DOHH2 (cell line): ENCODE data around the gene LAMA3.

Experiments used
- H3F3A ChIP-seq: fragments of 200-600 bp; sonication (generic), shearing (Covaris generic); 2 replicates; pipeline ENCODE4 v1.6.0; 2016; ENCODE audit warnings: antibody characterized with exemption, mild to moderate bottlenecking; ENCODE audit not compliant: control insufficient read depth, insufficient read depth
- H3K27ac ChIP-seq: fragments of 200-600 bp; sonication (generic); 2 replicates; pipeline ENCODE4 v1.5.1; 2014; ENCODE audit warnings: low read depth, mild to moderate bottlenecking, low read length, moderate library complexity
- H3K27me3 ChIP-seq: fragments of 200-600 bp; sonication (generic); 2 replicates; pipeline ENCODE4 v1.6.1; 2014; ENCODE audit warnings: mild to moderate bottlenecking, low read length, mixed read lengths; ENCODE audit not compliant: control insufficient read depth
- H3K36me3 ChIP-seq: fragments of 200-600 bp; sonication (generic); 2 replicates; pipeline ENCODE4 v1.6.1; 2014; ENCODE audit warnings: mild to moderate bottlenecking, low read length, moderate library complexity, mixed read lengths; ENCODE audit not compliant: control insufficient read depth
- H3K4me1 ChIP-seq: fragments of 200-600 bp; sonication (generic); 2 replicates; pipeline ENCODE4 v1.6.1; 2014; ENCODE audit warnings: mild to moderate bottlenecking, low read length, mixed read lengths; ENCODE audit not compliant: control insufficient read depth
- H3K4me2 ChIP-seq: fragments of 200-600 bp; sonication (generic); 2 replicates; pipeline ENCODE4 v1.6.0; 2014; ENCODE audit warnings: mild to moderate bottlenecking, low read length, moderate library complexity
- H3K4me3 ChIP-seq: fragments of 200-600 bp; sonication (generic); 2 replicates; pipeline ENCODE4 v1.5.1; 2014; ENCODE audit warnings: mild to moderate bottlenecking, low read length, mixed read lengths
- H3K79me2 ChIP-seq: fragments of 200-600 bp; sonication (generic); 2 replicates; pipeline ENCODE4 v1.6.1; 2014; ENCODE audit warnings: mild to moderate bottlenecking, low read length, mixed read lengths; ENCODE audit not compliant: control insufficient read depth
- H3K9me2 ChIP-seq: fragments of 200-600 bp; sonication (generic); replicated peaks from 2 replicates; pipeline ENCODE4 v1.6.1; 2014; ENCODE audit warnings: mild to moderate bottlenecking, low read length, mixed read lengths; ENCODE audit not compliant: control insufficient read depth
- H3K9me3 ChIP-seq: fragments of 200-600 bp; sonication (generic); 2 replicates; pipeline ENCODE4 v1.6.1; 2014; ENCODE audit warnings: antibody characterized with exemption, low read length, mixed read lengths; ENCODE audit not compliant: control insufficient read depth, insufficient read depth
- H4K20me1 ChIP-seq: fragments of 200-600 bp; sonication (generic); 2 replicates; pipeline ENCODE4 v1.6.0; 2014; ENCODE audit warnings: low read depth, mild to moderate bottlenecking, antibody characterized with exemption, low read length, moderate library complexity; ENCODE audit not compliant: control insufficient read depth, insufficient read depth
- EZH2phosphoT487 ChIP-seq: fragments of 200-600 bp; sonication (generic); IDR thresholded peaks from 2 replicates; pipeline ENCODE4 v1.6.1; 2017; ENCODE audit warnings: borderline replicate concordance, mild to moderate bottlenecking, antibody characterized with exemption, low read length, moderate library complexity, mixed read lengths
- TF ChIP-seq, protein P1 (sequence below): fragments of 200-600 bp; sonication (generic); IDR thresholded peaks from one replicate; pipeline ENCODE4 v1.5.1; 2014; ENCODE audit warnings: antibody characterized with exemption, mild to moderate bottlenecking, low read depth, low read length; ENCODE audit not compliant: poor library complexity, severe bottlenecking

The LAMA3 gene

DNA sequence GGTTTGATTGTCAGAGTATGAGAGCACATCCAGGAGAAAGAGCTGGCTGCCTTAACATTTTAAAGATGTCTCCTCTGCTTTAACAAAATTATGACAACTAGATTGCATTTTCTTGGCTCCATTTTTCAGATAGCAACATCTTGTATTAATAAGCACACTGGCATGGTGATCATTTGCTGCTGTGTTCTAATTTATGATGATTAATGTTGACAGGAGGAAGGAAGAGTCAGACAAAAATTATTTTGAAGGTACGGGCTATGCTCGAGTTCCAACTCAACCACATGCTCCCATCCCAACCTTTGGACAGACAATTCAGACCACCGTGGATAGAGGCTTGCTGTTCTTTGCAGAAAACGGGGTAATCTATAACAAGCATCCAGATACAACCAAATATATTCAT lies 227.1 kb downstream of the LAMA3 start:
- H3K4me2 ChIP-seq = no peak overlapping the region
- no peak for TF ChIP-seq EZH2phosphoT487
- TF ChIP-seq, protein P1, sequence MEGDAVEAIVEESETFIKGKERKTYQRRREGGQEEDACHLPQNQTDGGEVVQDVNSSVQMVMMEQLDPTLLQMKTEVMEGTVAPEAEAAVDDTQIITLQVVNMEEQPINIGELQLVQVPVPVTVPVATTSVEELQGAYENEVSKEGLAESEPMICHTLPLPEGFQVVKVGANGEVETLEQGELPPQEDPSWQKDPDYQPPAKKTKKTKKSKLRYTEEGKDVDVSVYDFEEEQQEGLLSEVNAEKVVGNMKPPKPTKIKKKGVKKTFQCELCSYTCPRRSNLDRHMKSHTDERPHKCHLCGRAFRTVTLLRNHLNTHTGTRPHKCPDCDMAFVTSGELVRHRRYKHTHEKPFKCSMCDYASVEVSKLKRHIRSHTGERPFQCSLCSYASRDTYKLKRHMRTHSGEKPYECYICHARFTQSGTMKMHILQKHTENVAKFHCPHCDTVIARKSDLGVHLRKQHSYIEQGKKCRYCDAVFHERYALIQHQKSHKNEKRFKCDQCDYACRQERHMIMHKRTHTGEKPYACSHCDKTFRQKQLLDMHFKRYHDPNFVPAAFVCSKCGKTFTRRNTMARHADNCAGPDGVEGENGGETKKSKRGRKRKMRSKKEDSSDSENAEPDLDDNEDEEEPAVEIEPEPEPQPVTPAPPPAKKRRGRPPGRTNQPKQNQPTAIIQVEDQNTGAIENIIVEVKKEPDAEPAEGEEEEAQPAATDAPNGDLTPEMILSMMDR = no peak
- no peaks in the 10 kb centered on the region for H4K20me1 ChIP-seq
- H3K27me3 ChIP-seq = peaks cover 18% of the 10 kb centered on the region
- no peaks in the 10 kb centered on the region for H3K4me1 ChIP-seq
- no peaks in the 10 kb centered on the region for H3K9me2 ChIP-seq
- H3K79me2 ChIP-seq = no peaks in the 10 kb centered on the region
- H3K9me3 ChIP-seq = no peaks in the 10 kb centered on the region
- H3F3A ChIP-seq = no peaks in the 10 kb centered on the region
- H3K27ac ChIP-seq = no peak overlapping the region
- H3K36me3 ChIP-seq = no peaks in the 10 kb centered on the region
- no peak overlapping the region for H3K4me3 ChIP-seq

- Histone ChIP-seq H3K79me2 (no peaks in the 10 kb centered on the region), H3K9me2 (no peaks in the 10 kb centered on the region), H3F3A (no peaks in the 10 kb centered on the region), H3K9me3 (no peaks in the 10 kb centered on the region), H3K27me3 (peaks cover 18% of the 10 kb centered on the region), H3K4me2 (no peak overlapping the region), H4K20me1 (no peaks in the 10 kb centered on the region), H3K4me1 (no peaks in the 10 kb centered on the region), H3K4me3 (no peak overlapping the region), H3K27ac (no peak overlapping the region), H3K36me3 (no peaks in the 10 kb centered on the region)
- no peak for TF ChIP-seq EZH2phosphoT487
- TF ChIP-seq, protein P1 = peak; percentile 94
Measured at GRCh38 chr18:23918395-23919032, 229.3 kb downstream of the LAMA3 start.

GRCh38 chr18:23920054-23920453 lies 230.8 kb downstream of the LAMA3 start:
- no peak overlapping the region for H3K27ac ChIP-seq
- H3K9me3 ChIP-seq = no peaks in the 10 kb centered on the region
- H3K9me2 ChIP-seq = no peaks in the 10 kb centered on the region
- no peaks in the 10 kb centered on the region for H3K36me3 ChIP-seq
- H4K20me1 ChIP-seq = no peaks in the 10 kb centered on the region
- no peak overlapping the region for H3K4me3 ChIP-seq
- no peaks in the 10 kb centered on the region for H3F3A ChIP-seq
- H3K27me3 ChIP-seq = peaks cover 14% of the 10 kb centered on the region; the same call in 1 of the 2 replicates
- no peak overlapping the region for H3K4me2 ChIP-seq
- TF ChIP-seq, protein P1 = no peak
- TF ChIP-seq EZH2phosphoT487 = no peak
- H3K79me2 ChIP-seq = no peaks in the 10 kb centered on the region
- no peaks in the 10 kb centered on the region for H3K4me1 ChIP-seq
